T follicular helper cell (primary cell): ENCODE results near the gene TCTN1.
"Not testable (repeated sequence)": the region's sequence is repeated elsewhere in the genome, so short reads cannot be mapped to it uniquely, and the experiment has no call there.

ENCODE experiments used
- DNase-seq: peaks from one replicate; pipeline ENCODE4 v3.0.0-alpha.2; 2020; ENCODE audit warnings: low read depth

Gene TCTN1

DNA sequence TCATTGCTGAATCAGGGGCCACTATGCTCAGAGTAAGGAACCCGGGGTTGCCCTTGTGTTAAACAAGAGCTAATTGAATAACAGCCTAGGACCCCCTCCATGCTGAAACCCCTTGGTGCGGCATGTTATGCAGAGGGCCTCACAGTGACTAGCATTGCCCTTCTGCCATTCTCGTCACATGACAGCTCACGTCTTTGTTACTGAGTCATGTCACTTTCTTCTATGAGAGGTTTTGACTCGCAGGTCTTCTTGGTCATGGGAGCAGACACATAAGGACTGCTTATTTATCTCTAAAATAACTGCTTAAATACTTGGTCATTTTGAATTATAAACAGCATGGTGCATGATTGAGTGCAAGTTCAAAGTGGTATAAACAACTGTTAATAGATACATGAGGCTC lies 24.9 kb downstream of the TCTN1 start:
- no peak for DNase-seq

GRCh38 chr12:110639336-110640141 lies 25.6 kb downstream of the TCTN1 start:
- DNase-seq, result no peak

- no peak for DNase-seq
These were observed 26.5 kb downstream of the TCTN1 start for GRCh38 chr12:110640275-110641025.

GRCh38 chr12:110641521-110641920 lies 27.6 kb downstream of the TCTN1 start:
- no peak for DNase-seq

- DNase-seq, result no peak
These were observed 33.7 kb downstream of the TCTN1 start for GRCh38 chr12:110647631-110648040.

DNA sequence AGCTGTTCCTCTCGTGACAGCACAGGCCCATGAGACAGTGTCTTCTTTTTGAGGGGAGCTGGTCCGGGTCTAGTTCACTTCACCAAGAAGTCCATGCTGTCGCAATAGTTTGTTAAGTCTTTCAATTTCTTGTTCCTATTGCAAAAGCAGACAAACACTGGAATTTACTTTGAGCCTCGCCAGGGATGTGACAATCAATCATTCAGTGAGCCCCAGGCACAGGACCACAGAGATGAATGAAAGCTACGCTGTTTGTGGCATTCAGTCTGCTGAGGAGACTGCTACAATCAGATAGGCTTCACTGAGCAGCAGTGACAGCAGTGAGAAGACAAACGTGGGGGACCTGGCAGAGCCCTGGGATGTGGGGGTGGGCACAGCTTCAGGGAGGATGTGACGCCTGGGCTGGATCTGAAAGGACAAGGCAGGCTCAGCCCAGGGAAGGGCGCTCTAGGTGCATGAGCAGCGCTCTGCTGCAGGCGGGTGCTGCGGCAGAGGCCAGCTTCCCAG lies 35.5 kb downstream of the TCTN1 start:
- no peak for DNase-seq

GRCh38 chr12:110654238-110654637 lies 40.3 kb downstream of the TCTN1 start:
- not testable (repeated sequence) for DNase-seq

DNA sequence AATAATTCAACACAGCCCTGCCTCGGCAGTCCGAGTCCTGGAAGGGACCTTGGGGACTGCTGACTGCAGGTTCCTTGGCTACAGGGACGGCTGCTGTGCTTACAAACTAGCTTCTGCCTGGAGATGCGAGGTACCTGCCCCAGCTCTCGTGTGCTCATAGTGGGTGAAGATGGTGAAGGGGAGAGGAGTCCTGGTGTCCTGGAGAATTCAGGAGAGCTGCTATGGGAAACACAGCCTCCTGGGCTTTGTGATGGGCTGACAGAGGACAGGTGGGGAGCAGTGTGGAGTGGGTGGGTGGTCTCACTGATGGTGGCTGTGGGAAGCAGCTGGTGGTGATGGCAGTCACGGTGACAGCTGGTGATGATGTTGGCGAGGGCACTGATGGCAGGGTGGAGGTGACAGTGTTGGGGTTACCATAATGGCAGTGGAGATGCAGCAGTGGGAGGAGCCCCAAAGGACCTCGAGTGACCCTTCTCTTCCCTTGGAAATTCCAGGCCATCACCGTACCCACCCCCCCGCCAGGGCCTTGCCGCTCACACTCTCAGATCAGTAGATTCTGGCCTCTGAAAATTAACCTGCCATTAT lies 42.2 kb downstream of the TCTN1 start:
- DNase-seq, result no peak

- DNase-seq, result no peak
These were observed 43.8 kb downstream of the TCTN1 start for GRCh38 chr12:110657747-110658146.

GRCh38 chr12:110658242-110658641 lies 44.3 kb downstream of the TCTN1 start:
- DNase-seq, result no peak

DNA sequence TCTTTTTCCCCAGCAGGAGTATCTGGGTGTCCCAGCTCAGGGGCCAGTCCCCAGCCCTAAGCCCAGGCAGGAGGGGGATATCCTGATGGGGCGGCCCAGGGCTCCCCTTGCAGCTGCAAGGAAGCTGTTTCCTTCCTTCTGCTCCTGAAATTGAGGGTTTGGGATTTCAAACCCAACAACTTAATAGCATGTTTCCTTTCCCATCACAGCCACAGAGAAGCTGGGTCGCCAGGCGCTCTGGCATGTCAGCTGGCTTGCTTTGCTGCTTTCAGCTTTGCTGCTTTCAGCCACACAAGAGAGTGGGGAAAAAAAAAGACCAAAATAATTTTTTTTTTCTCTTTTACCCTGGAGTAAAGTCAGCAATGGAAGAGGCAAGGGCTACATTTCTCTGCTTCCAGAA lies 44.9 kb downstream of the TCTN1 start:
- no peak for DNase-seq

GRCh38 chr12:110661337-110661972 lies 47.5 kb downstream of the TCTN1 start:
- no peak for DNase-seq

DNA sequence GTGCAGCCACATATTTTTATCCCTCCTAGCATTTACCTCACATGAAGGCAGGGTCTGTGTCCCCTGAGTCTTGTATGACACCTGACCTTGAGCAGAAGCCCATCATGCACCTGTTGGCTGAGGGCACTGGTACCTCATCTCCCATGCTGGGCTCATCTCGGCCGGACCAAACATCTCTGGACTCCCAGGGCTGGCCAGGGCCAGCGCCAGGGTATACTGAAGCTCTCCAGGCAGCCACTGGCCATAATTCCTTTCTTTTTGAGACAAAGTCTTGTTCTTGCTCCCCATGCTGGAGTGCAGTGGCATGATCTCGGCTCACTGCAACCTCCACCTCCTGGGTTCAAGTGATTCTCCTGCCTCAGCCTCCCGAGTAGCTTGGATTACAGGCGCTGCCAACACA lies 53.0 kb downstream of the TCTN1 start:
- DNase-seq, result no peak

DNA sequence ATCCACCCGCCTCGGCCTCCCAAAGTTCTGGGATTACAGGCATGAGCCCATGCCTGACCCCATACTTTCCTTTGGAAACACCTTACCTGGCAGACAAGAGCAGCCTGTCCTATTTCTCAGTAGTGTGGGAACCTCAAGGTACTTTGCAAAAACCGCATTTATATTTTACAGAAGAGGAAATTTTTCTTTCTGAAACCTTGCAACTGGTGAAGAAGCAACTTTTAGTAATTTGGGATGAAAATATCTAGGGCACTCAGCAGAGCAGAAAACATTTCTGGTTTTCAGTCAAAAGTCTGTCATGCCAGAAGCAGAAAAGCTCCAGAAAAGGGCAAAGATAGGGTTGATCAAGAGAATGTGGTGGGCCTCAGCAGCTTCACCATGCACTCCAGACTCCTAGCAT lies 53.7 kb downstream of the TCTN1 start:
- no peak for DNase-seq

- DNase-seq, result no peak
These were observed 54.7 kb downstream of the TCTN1 start for GRCh38 chr12:110668480-110669192.

- no peak for DNase-seq
These were observed 55.2 kb downstream of the TCTN1 start for GRCh38 chr12:110669193-110669502.

DNA sequence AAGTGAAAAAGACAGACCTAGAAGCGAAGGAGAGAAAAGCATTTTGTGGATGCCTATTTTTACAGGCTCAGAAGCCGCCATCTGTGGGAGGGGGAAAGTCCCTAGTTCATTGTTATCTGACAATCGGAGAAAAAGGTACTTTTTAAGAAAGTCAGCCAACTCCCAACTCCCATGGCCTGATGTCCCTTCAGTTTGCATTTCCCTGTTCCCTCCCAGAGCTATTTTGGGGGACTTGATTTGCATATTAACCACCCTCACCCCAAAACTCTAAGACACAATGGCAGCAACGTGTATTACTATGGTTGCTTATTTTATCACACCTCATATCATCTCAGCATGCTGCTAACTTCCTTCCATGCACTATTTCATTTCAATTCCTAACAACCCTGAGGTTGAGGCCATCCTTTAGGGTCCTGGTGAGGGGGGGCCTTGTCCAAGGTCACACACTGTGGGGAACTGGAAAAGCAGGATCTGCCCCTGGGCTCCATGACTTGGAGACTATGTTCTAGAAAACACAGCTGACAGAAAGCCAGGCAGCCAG lies 56.3 kb downstream of the TCTN1 start:
- no peak for DNase-seq

- no peak for DNase-seq
These were observed 62.2 kb downstream of the TCTN1 start for GRCh38 chr12:110676171-110676570.

GRCh38 chr12:110677206-110677911 lies 63.4 kb downstream of the TCTN1 start:
- no peak for DNase-seq

- no peak for DNase-seq
These were observed 64.1 kb downstream of the TCTN1 start for GRCh38 chr12:110677982-110678381.

DNA sequence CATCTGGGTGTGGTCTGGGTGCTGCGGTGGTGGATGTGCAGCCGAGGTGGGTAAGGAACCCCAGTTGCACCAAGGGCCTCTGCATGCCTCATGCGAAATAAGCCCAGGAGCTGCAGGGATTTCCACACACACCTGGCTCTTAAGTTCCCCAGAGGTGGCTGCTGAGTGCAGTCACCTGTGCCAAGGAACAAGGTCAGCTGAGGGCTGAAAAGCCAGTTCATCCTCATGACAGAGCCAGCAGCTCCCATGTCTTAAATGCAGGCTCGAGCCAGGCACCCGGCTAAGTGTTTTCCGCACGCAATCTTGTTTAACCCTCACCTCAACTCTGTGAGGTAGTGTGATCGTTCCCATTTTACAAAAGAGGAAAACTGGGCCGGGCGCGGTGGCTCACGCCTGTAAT lies 65.3 kb downstream of the TCTN1 start:
- DNase-seq, result no peak
